T follicular helper cell (primary cell): Measurements from ENCODE around the gene ROBO3.

Experiments used
- DNase-seq: peaks from one replicate; pipeline ENCODE4 v3.0.0-alpha.2; 2020; ENCODE audit warnings: low read depth

The ROBO3 gene

GRCh38 chr11:124846070-124846673 lies 19.1 kb upstream of the ROBO3 start:
- DNase-seq = no peak

DNA sequence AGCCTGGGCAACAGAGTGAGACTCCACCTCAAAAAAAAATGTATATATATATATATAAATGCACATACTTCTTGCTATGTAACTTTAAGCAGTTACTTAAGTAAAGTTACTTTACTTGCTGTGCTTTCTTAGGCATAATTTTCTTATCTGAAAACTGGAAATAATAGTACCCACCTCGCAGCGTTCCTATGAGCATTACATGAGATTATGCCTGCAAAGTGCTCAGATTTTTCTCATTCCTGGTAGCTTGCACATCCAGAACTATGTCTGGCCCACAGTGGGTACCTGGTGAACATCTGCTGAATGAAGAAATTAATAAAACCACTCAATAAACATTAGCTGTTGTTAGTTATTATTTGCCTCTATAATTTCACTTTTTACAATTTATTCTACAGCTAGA lies 6.1 kb upstream of the ROBO3 start:
- DNase-seq = no peak

GRCh38 chr11:124861670-124862069 lies 3.6 kb upstream of the ROBO3 start:
- DNase-seq = no peak

- DNase-seq = no peak
These were observed 2.0 kb upstream of the ROBO3 start for GRCh38 chr11:124863137-124863825.

- DNase-seq = no peak
These were observed 1.4 kb upstream of the ROBO3 start for GRCh38 chr11:124863826-124864165.

DNA sequence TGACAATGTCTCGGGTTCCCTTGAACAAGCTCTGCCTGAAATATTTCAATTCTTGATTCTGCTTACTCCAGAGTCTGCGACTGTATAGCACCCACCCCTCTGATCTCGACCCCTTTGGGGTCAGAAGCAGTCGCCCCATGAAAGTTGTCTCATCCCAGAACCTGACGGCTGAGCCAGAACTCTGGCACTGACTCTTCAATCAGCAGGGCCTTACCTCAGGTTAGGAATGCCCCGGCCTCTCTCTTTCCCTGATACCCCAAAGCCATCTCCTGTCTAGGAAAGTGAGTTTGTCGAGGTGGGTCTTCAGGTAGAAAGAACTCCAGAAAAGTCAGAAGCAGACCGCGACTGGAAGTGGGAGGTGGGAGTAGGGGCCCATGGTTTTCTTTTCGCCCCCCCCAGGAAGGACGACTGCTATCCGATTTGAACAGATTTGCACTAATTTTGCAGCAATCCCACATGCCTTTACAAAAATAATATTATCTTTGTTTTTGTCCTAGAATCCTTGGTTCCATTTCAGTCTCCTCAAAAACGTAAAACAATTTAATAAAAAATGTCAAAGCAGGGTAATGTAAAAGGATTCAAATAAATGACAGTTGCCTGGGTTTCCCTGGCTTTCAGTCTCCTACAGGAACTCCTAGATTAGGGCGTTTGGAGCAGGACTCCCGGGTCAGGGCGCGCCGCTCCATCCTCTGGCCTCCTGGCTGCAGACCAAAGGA lies 898 bp upstream of the ROBO3 start:
- no peak for DNase-seq

DNA sequence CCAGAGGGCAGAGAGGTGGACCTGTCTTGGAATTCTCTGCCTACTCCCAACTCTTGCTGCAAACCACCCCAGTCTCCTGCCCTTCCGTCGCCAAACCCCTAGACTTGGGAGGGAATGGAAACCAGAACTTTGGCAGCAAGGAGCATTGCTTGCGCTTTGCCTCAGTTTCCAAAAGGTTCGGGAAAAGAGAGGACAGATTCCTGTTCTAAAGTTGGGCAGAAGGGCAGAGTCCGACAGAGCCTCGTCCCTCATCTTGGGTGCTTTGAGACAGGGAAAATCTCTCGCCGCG lies 396 bp upstream of the ROBO3 start:
- DNase-seq = no peak

DNA sequence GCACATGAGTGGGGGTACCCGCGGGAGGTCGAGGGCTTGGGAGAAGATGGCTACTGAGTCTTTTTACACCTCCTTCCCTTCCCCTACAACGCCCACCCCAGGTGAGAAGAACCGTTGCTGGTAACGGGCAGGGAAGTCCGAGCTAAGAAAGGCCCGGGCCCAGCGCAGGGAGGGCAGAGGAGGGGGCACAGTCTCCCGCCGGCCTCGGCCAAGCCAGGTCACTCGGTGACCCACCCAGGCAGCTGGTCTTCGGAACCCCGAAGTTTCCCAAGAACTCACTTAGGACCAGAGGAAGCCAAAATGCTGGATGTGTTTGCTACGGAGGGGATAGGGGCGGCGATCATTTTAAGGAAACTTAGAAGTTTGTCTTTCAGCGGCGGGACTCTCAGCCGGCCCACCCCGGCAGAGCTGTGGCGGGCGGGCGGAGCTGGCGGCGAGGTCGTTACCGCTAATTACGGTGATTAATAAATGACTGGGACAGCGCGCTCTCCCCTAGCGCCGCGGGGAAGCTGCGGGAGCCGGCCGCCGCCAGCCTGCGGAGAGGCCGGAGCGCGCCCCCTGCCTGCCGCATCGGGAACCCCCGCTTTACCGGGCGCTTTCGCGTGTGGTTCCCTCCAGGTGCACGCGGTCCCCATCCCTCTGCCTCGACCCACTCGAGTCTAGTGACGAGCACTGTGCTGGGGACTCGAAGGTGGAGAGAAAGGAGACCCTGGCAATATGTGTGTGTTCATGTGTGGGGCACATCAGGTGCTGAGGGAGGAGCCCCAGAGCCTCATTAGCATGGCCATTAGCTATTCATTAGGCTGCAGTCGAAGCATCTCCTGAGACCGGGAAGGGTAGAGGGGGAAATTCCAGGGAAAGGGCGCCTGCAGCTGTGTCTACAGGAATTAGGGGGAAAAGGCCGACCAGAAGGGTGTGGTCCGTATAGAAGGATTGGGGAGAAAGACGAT lies 945 bp downstream of the ROBO3 start:
- DNase-seq = peak; percentile 21

DNA sequence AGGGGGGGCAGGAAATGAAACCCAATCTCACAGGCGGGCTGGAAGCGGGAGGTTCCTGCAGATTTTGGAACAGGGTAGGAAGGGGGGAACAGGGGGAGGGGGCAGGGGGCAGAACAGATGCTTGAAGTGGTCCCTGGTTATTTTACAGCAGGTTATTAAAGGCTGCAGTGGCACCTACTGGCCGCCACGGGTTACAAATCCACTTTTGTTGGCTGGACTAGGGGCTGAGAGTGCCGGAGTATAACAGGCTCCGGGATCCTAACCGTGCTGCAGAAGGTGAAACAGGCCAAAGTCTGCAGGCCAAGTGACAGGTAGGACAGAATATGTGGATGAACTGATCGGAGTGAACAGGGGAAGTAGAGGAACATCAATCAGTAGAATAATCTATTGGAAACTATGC lies 2.5 kb downstream of the ROBO3 start:
- no peak for DNase-seq

GRCh38 chr11:124868331-124869274 lies 3.4 kb downstream of the ROBO3 start:
- DNase-seq = no peak

- DNase-seq = no peak
These were observed 4.1 kb downstream of the ROBO3 start for GRCh38 chr11:124869331-124869730.

DNA sequence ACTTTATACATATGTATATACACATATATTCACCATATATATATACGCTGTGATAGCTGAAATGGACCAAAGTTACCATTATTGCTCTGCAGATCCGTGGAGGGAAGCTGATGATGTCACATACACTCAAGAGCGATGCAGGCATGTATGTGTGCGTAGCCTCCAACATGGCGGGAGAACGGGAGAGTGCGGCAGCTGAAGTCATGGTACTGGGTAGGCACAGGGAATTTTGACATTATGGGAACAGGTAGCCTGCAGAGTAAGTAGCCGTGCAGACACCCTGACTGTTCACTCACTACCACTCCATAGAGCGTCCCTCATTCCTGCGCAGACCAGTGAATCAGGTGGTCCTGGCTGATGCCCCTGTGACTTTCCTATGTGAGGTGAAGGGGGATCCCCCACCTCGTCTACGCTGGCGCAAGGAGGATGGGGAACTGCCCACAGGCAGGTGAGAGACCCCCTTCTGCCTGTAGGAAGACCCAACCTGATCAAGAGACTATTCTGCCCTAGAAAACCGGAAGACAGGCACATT lies 4.7 kb downstream of the ROBO3 start:
- DNase-seq = no peak

- DNase-seq = no peak
These were observed 5.2 kb downstream of the ROBO3 start for GRCh38 chr11:124870430-124870829.

DNA sequence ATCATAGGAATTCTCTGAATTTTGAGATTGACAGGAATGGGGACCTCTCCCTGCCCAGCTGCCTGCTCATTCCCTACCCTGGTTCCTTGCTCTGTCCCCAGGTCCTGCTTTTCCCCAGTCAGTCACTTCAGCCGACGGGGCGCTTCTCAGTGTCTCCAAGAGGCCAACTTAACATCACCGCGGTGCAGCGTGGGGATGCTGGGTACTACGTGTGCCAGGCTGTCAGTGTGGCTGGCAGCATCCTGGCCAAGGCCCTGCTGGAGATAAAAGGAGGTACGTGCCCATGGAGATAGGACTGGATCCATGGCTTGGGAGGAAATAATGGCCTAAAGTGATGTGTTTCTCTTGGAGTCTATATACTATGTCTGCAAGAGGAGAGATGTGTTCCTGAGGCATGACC lies 7.0 kb downstream of the ROBO3 start:
- DNase-seq = no peak

DNA sequence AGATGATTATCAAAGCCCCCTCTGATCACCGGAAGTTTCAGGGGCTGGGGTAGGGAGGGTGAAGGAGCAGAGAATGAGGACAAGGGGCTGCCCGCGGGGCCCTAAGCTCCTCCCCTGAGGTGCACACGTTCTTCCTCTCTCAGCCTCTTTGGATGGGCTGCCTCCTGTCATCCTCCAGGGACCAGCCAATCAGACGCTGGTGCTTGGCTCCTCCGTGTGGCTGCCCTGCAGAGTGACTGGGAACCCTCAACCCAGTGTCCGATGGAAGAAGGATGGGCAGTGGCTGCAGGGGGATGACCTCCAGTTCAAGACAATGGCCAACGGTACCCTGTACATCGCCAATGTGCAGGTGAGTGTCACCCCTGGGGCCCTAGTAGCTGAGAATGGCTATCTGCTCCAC lies 7.5 kb downstream of the ROBO3 start:
- no peak for DNase-seq

GRCh38 chr11:124873951-124874350 lies 8.7 kb downstream of the ROBO3 start:
- DNase-seq = no peak

DNA sequence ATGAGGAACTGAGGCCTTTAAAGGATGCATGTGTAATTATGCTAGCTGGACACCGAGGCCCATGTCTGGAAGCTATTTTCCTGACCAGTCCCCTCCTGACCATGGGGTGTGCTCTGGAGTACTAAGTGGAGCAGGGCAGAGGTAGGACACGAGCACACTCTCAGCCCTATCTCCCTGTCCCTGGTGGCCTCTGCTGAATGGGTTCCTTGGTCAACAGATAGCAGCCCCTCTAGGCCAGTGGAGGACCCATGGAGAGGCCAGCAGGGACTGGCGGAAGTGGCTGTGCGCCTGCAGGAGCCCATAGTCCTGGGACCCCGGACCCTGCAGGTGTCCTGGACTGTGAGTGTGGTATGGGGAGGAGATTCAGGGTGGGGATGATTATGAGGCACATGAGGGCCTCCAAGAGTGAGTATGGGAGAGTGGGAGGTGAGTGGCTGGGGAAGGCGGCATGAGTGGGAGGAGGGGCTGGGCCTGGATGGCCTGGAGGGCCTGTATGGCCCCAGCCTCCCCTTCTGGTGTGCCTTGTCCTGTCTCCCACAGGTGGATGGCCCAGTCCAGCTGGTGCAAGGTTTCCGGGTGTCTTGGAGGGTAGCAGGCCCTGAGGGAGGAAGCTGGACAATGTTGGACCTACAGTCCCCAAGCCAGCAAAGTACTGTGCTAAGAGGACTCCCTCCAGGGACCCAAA lies 9.5 kb downstream of the ROBO3 start:
- no peak for DNase-seq

DNA sequence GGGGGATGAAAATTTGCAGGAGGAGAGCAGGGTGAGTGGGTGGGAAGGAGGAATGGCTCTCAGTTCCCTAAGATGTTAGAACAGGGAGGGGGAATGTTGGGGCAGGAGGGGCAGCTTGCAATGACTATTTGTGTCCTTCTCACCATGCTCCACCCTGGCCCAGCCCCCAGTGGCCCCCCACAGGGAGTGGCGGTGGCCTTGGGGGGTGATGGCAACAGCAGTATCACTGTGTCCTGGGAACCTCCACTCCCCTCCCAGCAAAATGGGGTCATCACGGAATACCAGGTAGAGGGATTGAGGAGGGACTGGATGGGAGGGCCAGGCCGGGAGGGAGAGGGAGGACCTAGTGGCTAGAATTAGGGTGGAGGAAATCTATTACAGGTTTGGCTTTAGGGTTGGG lies 10.2 kb downstream of the ROBO3 start:
- DNase-seq = no peak

- peak; percentile 58 for DNase-seq
These were observed 10.9 kb downstream of the ROBO3 start for GRCh38 chr11:124875943-124876817.
